ENCODE measurements around the gene BCR. TPM values are rescaled to one million over a fixed set of nuclear protein-coding genes. Genes with fewer than 3 reads are reported as not detected.

Gene BCR
- total RNA-seq, 4 donors from 2014 or later: 70.5 to 102 (median 84.1) TPM

DNA sequence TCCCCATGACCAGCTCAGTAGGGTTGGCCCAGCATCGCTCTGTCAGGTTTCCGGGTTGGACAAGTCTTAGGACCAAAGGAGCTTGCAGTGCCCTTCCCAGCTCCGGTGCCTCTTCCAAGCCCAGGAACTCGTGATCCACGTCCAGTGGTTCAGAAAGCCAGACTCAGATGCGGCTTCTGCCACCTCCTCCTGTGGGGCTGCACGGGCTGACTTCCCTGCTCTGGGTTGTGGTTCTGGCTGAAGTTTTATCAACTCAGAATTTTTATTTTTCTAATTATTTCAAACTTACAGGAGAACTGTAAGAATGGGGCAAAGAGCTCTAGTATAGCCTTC lies 85.0 kb downstream of the BCR start:
- WGBS, 2 donors: 88 to 92% methylated on average over 7 of the region's 7 CpGs
- H3K4me3 ChIP-seq (ENCODE audit: low read depth, poor library complexity, severe bottlenecking): no peak overlapping the region
- DNase-seq (ENCODE audit: low spot score in 2 of 2): no peak
- intact Hi-C loops (cut with DNase I; ENCODE audit: low total_unique reads): no loop called here
- TF ChIP-seq, protein P1, sequence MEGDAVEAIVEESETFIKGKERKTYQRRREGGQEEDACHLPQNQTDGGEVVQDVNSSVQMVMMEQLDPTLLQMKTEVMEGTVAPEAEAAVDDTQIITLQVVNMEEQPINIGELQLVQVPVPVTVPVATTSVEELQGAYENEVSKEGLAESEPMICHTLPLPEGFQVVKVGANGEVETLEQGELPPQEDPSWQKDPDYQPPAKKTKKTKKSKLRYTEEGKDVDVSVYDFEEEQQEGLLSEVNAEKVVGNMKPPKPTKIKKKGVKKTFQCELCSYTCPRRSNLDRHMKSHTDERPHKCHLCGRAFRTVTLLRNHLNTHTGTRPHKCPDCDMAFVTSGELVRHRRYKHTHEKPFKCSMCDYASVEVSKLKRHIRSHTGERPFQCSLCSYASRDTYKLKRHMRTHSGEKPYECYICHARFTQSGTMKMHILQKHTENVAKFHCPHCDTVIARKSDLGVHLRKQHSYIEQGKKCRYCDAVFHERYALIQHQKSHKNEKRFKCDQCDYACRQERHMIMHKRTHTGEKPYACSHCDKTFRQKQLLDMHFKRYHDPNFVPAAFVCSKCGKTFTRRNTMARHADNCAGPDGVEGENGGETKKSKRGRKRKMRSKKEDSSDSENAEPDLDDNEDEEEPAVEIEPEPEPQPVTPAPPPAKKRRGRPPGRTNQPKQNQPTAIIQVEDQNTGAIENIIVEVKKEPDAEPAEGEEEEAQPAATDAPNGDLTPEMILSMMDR (IDR thresholded peaks at IDR 0.05): no peak
- TF ChIP-seq POLR2A (IDR thresholded peaks at IDR 0.05): no peak

DNA sequence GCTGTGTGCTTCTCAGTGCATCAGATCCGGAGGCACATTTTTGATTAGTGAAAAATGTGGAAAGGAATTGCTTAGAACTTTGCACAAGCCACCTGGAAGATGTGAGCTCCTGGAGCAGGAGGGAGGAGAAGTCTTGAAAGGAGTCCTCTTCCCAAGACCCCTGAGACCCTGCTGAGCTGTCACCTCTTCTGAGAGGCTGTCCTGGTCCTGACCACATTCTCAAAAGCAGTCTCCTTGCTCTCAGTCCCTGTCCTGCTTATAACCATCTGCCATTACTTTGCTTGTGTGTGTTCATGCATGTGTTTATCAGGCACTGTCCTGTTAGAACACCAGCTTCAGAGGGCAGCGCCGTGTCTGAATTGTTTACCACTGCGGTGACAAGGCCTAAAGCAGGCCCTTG lies 86.5 kb downstream of the BCR start:
- TF ChIP-seq POLR2A (IDR thresholded peaks at IDR 0.05): no peak
- TF ChIP-seq, protein P1 (IDR thresholded peaks at IDR 0.05): no peak
- DNase-seq (ENCODE audit: low spot score in 2 of 2): no peak
- H3K4me3 ChIP-seq (ENCODE audit: low read depth, poor library complexity, severe bottlenecking): no peak overlapping the region
- intact Hi-C loops (cut with DNase I; ENCODE audit: low total_unique reads): no loop called here
- WGBS, 2 donors: 88 to 89% methylated on average over 4 of the region's 4 CpGs

DNA sequence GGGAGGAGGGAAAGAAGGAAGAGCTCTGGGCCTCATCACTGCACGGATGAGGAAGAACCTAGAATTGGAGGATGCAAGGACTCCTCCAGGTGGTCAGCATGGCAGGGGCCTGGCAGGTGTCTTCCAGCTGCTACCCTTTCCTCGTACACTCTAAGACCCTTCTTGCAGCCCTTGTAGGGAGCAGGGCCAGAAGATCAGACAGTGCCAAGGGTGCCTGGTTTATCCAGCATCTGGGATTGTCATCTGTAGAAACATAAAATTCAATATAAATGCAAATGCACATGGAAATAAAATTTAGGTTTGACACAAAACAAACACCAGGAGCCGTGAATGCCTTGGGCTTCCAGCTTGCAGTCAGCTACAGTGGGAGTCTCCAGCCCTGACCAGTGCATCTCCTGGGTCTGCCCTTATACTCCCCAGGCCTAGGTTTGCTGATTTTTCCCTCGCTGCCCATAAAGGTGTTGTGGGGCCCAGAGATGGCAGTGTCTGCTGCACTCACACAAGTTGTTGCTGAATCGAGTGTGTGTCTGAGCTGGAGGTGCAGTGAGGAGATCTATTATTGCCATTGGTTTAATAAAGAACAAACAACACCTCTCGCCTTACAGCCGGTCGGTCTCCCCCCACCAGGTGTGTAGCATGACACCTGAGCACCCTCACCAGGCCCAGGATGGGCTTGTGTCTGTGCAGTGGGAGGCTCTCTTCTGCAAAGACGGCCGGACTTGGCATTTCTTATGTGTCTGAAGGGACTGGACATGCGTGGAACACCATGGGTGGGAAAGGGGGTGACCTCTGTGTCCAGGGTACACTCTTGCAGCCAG lies 87.1 kb downstream of the BCR start:
- H3K4me3 ChIP-seq (ENCODE audit: low read depth, poor library complexity, severe bottlenecking): no peak overlapping the region
- 91 to 93% methylated on average over 11 of the region's 11 CpGs for WGBS, 2 donors
- TF ChIP-seq, protein P1 (IDR thresholded peaks at IDR 0.05): no peak
- no peak for TF ChIP-seq POLR2A (IDR thresholded peaks at IDR 0.05)
- DNase-seq (ENCODE audit: low spot score in 2 of 2): no peak
- intact Hi-C loops (cut with DNase I; ENCODE audit: low total_unique reads): no loop called here

DNA sequence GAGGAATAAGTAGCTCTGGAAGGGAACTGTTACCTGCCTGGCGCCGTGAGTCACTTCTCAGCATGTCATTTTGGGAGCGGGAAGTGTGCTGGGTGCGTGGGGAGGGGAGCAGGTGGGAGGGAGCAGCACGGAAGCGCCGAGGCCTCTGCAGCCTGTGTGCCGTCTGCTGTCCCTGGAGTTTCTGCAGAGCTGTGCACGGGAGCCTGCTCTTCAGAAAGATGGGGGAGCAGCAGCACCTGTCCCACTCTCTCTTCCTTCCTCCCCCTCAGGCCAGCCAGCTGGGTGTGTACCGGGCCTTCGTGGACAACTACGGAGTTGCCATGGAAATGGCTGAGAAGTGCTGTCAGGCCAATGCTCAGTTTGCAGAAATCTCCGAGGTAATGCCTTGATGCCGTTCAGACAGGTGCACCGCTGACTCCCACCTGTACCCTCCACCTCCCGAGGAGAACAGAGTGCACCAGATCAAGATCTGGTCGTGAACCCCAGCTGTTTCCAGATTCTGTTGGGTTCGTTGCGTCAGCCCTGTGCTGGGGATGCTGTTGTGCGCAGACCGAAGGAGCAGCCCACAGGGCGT lies 87.9 kb downstream of the BCR start:
- no peak for DNase-seq (ENCODE audit: low spot score in 2 of 2)
- TF ChIP-seq POLR2A (IDR thresholded peaks at IDR 0.05): no peak
- TF ChIP-seq, protein P1 (IDR thresholded peaks at IDR 0.05): no peak
- H3K4me3 ChIP-seq (ENCODE audit: low read depth, poor library complexity, severe bottlenecking): no peak overlapping the region
- intact Hi-C loops (cut with DNase I; ENCODE audit: low total_unique reads): no loop called here
- 83 to 90% methylated on average over 18 to 22 of the region's 22 CpGs for WGBS, 2 donors

DNA sequence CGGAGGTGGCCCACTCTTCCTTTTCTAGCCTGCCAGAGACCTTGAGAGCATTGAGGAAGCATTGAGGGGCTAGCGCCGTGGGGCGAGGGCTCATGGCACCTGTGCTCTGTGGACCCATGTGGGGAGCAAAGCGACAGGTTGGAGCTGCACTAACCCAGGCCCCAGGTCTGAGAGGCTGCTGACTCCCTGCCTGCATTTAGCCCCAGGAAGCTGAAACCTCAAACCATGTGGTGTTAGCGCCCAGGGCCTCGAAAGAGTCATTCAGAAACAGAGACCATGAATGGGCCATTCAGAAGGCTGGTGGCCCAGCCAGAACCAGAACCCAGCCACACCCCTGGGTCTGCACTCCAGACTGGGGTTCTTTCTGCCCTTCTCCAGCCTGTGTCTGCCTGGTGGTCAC lies 88.6 kb downstream of the BCR start:
- TF ChIP-seq POLR2A (IDR thresholded peaks at IDR 0.05): no peak
- TF ChIP-seq, protein P1 (IDR thresholded peaks at IDR 0.05): no peak
- intact Hi-C loops (cut with DNase I; ENCODE audit: low total_unique reads): no loop called here
- WGBS, 2 donors: 85 to 88% methylated on average over 7 of the region's 7 CpGs

More for the DNA sequence above, 88.6 kb downstream of the BCR start:
- no peak for DNase-seq (ENCODE audit: low spot score in 2 of 2)
- no peak overlapping the region for H3K4me3 ChIP-seq (ENCODE audit: low read depth, poor library complexity, severe bottlenecking)
